GM10266 (cell line): ENCODE data around the gene CNTNAP5.

Source experiments
- DNase-seq: peaks from one replicate; pipeline ENCODE4 v3.0.0; 2012; ENCODE audit errors: extremely low spot score
- CTCF ChIP-seq: IDR thresholded peaks from 2 replicates; pipeline ENCODE4 v1.5.1; 2012; ENCODE audit warnings: mild to moderate bottlenecking, low read depth; ENCODE audit not compliant: control insufficient read depth, insufficient read depth; ENCODE audit errors: missing control alignments

Gene CNTNAP5

GRCh38 chr2:124913868-124914267 lies 888.8 kb downstream of the CNTNAP5 start:
- DNase-seq: no peak
- no peak for TF ChIP-seq CTCF

- DNase-seq: no peak
- no peak for TF ChIP-seq CTCF
Observed at GRCh38 chr2:124915567-124915966, 890.5 kb downstream of the CNTNAP5 start.

- no peak for TF ChIP-seq CTCF
- no peak for DNase-seq
Observed at GRCh38 chr2:124919296-124919695, 894.2 kb downstream of the CNTNAP5 start.

GRCh38 chr2:124920448-124920847 lies 895.4 kb downstream of the CNTNAP5 start:
- no peak for DNase-seq
- no peak for TF ChIP-seq CTCF

GRCh38 chr2:124921191-124921590 lies 896.1 kb downstream of the CNTNAP5 start:
- no peak for TF ChIP-seq CTCF
- no peak for DNase-seq

- no peak for TF ChIP-seq CTCF
- no peak for DNase-seq
Observed at GRCh38 chr2:124923097-124923496, 898.0 kb downstream of the CNTNAP5 start.

- no peak for TF ChIP-seq CTCF
Observed at GRCh38 chr2:124933883-124934282, 908.8 kb downstream of the CNTNAP5 start.

GRCh38 chr2:124953921-124954320 lies 928.8 kb downstream of the CNTNAP5 start:
- no peak for TF ChIP-seq CTCF
- no peak for DNase-seq

More at GRCh38 chr2:124933883-124934282, 908.8 kb downstream of the CNTNAP5 start:
- no peak for DNase-seq
